T-helper 2 cell treated with Interferon-gamma antibody and Interleukin-4, amounts not matched to agents 5 μg/mL and 100 μg/mL, for 36 hours (primary cell): ENCODE results near the gene MYH14.

Source experiments
- DNase-seq: peaks from one replicate; pipeline ENCODE4 v3.0.0; 2021; ENCODE audit warnings: low spot score
- H3K27ac Mint-ChIP-seq: one replicate; pipeline ENCODE4 v1.8.0; 2021; ENCODE audit warnings: mild to moderate bottlenecking, mixed read lengths
- H3K27me3 Mint-ChIP-seq: one replicate; pipeline ENCODE4 v1.8.0; 2021; ENCODE audit warnings: low read depth, mixed read lengths
- H3K36me3 Mint-ChIP-seq: one replicate; pipeline ENCODE4 v1.8.0; 2021; ENCODE audit warnings: low read depth, mixed read lengths
- H3K4me1 Mint-ChIP-seq: one replicate; pipeline ENCODE4 v1.8.0; 2021; ENCODE audit warnings: low read depth, mixed read lengths
- H3K4me3 Mint-ChIP-seq: one replicate; pipeline ENCODE4 v1.8.0; 2022; ENCODE audit warnings: mild to moderate bottlenecking, moderate library complexity, mixed read lengths
- H3K9me3 Mint-ChIP-seq: one replicate; pipeline ENCODE4 v1.8.0; 2021; ENCODE audit warnings: mixed read lengths

MYH14 gene

GRCh38 chr19:50178859-50179537, 24.4 kb upstream of the MYH14 start:
- DNase-seq = no peak
- Mint-ChIP-seq H3K4me1 (no peaks in the 10 kb centered on the region), H3K4me3 (no peak overlapping the region), H3K27ac (no peak overlapping the region), H3K36me3 (no peaks in the 10 kb centered on the region), H3K27me3 (no peaks in the 10 kb centered on the region), H3K9me3 (peaks cover 3% of the 10 kb centered on the region)

- DNase-seq = no peak
- Mint-ChIP-seq H3K4me3 (no peak overlapping the region), H3K27ac (no peak overlapping the region), H3K36me3 (no peaks in the 10 kb centered on the region), H3K4me1 (no peaks in the 10 kb centered on the region), H3K9me3 (no peaks in the 10 kb centered on the region), H3K27me3 (no peaks in the 10 kb centered on the region)
Measured at GRCh38 chr19:50181121-50181520, 22.3 kb upstream of the MYH14 start.

GRCh38 chr19:50184196-50184595, 19.2 kb upstream of the MYH14 start:
- Mint-ChIP-seq H3K4me3 (no peak overlapping the region), H3K4me1 (no peaks in the 10 kb centered on the region), H3K36me3 (no peaks in the 10 kb centered on the region), H3K27ac (no peak overlapping the region), H3K9me3 (no peaks in the 10 kb centered on the region), H3K27me3 (no peaks in the 10 kb centered on the region)
- DNase-seq = no peak

GRCh38 chr19:50187937-50188336, 15.5 kb upstream of the MYH14 start:
- no peak overlapping the region for H3K4me3 Mint-ChIP-seq
- H3K9me3 Mint-ChIP-seq = no peaks in the 10 kb centered on the region
- no peaks in the 10 kb centered on the region for H3K4me1 Mint-ChIP-seq
- H3K36me3 Mint-ChIP-seq = no peaks in the 10 kb centered on the region
- H3K27ac Mint-ChIP-seq = no peak overlapping the region
- no peaks in the 10 kb centered on the region for H3K27me3 Mint-ChIP-seq
- DNase-seq = no peak

- no peak overlapping the region for H3K27ac Mint-ChIP-seq
- H3K36me3 Mint-ChIP-seq = no peaks in the 10 kb centered on the region
- H3K9me3 Mint-ChIP-seq = no peaks in the 10 kb centered on the region
- no peaks in the 10 kb centered on the region for H3K4me1 Mint-ChIP-seq
- no peak for DNase-seq
- H3K27me3 Mint-ChIP-seq = no peaks in the 10 kb centered on the region
- no peak overlapping the region for H3K4me3 Mint-ChIP-seq
Measured at GRCh38 chr19:50189331-50189730, 14.1 kb upstream of the MYH14 start.

- Mint-ChIP-seq H3K4me3 (no peak overlapping the region), H3K36me3 (no peaks in the 10 kb centered on the region), H3K9me3 (no peaks in the 10 kb centered on the region), H3K27ac (no peak overlapping the region), H3K4me1 (no peaks in the 10 kb centered on the region), H3K27me3 (no peaks in the 10 kb centered on the region)
- DNase-seq = no peak
Measured at GRCh38 chr19:50190439-50190891, 13.0 kb upstream of the MYH14 start.

GRCh38 chr19:50191216-50191615, 12.2 kb upstream of the MYH14 start:
- DNase-seq = no peak
- no peaks in the 10 kb centered on the region for H3K27me3 Mint-ChIP-seq

GRCh38 chr19:50192463-50193211, 10.8 kb upstream of the MYH14 start:
- H3K27me3 Mint-ChIP-seq = no peaks in the 10 kb centered on the region
- no peaks in the 10 kb centered on the region for H3K4me1 Mint-ChIP-seq
- H3K27ac Mint-ChIP-seq = no peak overlapping the region

More at GRCh38 chr19:50191216-50191615, 12.2 kb upstream of the MYH14 start:
- H3K36me3 Mint-ChIP-seq = no peaks in the 10 kb centered on the region
- no peaks in the 10 kb centered on the region for H3K4me1 Mint-ChIP-seq
- H3K4me3 Mint-ChIP-seq = no peak overlapping the region
- H3K9me3 Mint-ChIP-seq = no peaks in the 10 kb centered on the region
- no peak overlapping the region for H3K27ac Mint-ChIP-seq

GRCh38 chr19:50195224-50195623, 8.2 kb upstream of the MYH14 start:
- H3K4me3 Mint-ChIP-seq = no peak overlapping the region
- DNase-seq = no peak
- no peak overlapping the region for H3K27ac Mint-ChIP-seq
- H3K9me3 Mint-ChIP-seq = no peaks in the 10 kb centered on the region
- no peaks in the 10 kb centered on the region for H3K36me3 Mint-ChIP-seq
- no peaks in the 10 kb centered on the region for H3K4me1 Mint-ChIP-seq
- H3K27me3 Mint-ChIP-seq = no peaks in the 10 kb centered on the region

More at GRCh38 chr19:50192463-50193211, 10.8 kb upstream of the MYH14 start:
- Mint-ChIP-seq H3K4me3 (no peak overlapping the region), H3K9me3 (no peaks in the 10 kb centered on the region), H3K36me3 (no peaks in the 10 kb centered on the region)
- no peak for DNase-seq

GRCh38 chr19:50196322-50196932, 7.0 kb upstream of the MYH14 start:
- H3K4me1 Mint-ChIP-seq = no peaks in the 10 kb centered on the region
- H3K27ac Mint-ChIP-seq = no peak overlapping the region
- DNase-seq = no peak
- H3K9me3 Mint-ChIP-seq = no peaks in the 10 kb centered on the region
- H3K36me3 Mint-ChIP-seq = no peaks in the 10 kb centered on the region
- H3K27me3 Mint-ChIP-seq = peaks cover 4% of the 10 kb centered on the region
- H3K4me3 Mint-ChIP-seq = no peak overlapping the region

- Mint-ChIP-seq H3K9me3 (no peaks in the 10 kb centered on the region), H3K27me3 (peaks cover 12% of the 10 kb centered on the region), H3K4me1 (no peaks in the 10 kb centered on the region), H3K27ac (no peak overlapping the region), H3K4me3 (no peak overlapping the region), H3K36me3 (no peaks in the 10 kb centered on the region)
- no peak for DNase-seq
Measured at GRCh38 chr19:50197348-50197747, 6.1 kb upstream of the MYH14 start.

- DNase-seq = no peak
- Mint-ChIP-seq H3K9me3 (no peaks in the 10 kb centered on the region), H3K4me3 (no peak overlapping the region), H3K36me3 (no peaks in the 10 kb centered on the region), H3K27me3 (peaks cover 19% of the 10 kb centered on the region), H3K27ac (no peak overlapping the region), H3K4me1 (no peaks in the 10 kb centered on the region)
Measured at GRCh38 chr19:50198431-50199258, 4.8 kb upstream of the MYH14 start.

GRCh38 chr19:50199259-50199555, 4.2 kb upstream of the MYH14 start:
- H3K4me3 Mint-ChIP-seq = no peak overlapping the region
- no peaks in the 10 kb centered on the region for H3K9me3 Mint-ChIP-seq
- DNase-seq = no peak
- H3K36me3 Mint-ChIP-seq = no peaks in the 10 kb centered on the region
- peaks cover 24% of the 10 kb centered on the region for H3K27me3 Mint-ChIP-seq
- no peak overlapping the region for H3K27ac Mint-ChIP-seq
- H3K4me1 Mint-ChIP-seq = no peaks in the 10 kb centered on the region

- DNase-seq = no peak
- no peaks in the 10 kb centered on the region for H3K9me3 Mint-ChIP-seq
- no peak overlapping the region for H3K4me3 Mint-ChIP-seq
- peaks cover 32% of the 10 kb centered on the region for H3K27me3 Mint-ChIP-seq
- H3K4me1 Mint-ChIP-seq = no peaks in the 10 kb centered on the region
- H3K27ac Mint-ChIP-seq = no peak overlapping the region
- H3K36me3 Mint-ChIP-seq = no peaks in the 10 kb centered on the region
Measured at GRCh38 chr19:50202386-50202785, 1.0 kb upstream of the MYH14 start.
